Activated naive CD4-positive, alpha-beta T cell treated with anti-CD3 and anti-CD28 coated beads for 36 hours (primary cell): ENCODE measurements around the gene BMERB1. TPM values are rescaled to one million over a fixed set of nuclear protein-coding genes. Genes with fewer than 3 reads are reported as not detected.
"Not testable (repeated sequence)": the region's sequence is repeated elsewhere in the genome, so short reads cannot be mapped to it uniquely, and the experiment has no call there.

Experiments
- CTCF ChIA-PET: fragments of 350-600 bp; sonication (Branson Sonifier 250); formaldehyde crosslinking; loops from one replicate; lab custom pipeline; 2021; ENCODE audit warnings: antibody characterized with exemption; lab: Charles Lee
- DNase-seq: peaks from one replicate; pipeline ENCODE4 v3.0.0-alpha.2; 2020
- H3K27ac Mint-ChIP-seq: one replicate; pipeline ENCODE4 v1.8.0; 2021; ENCODE audit warnings: mild to moderate bottlenecking, mixed read lengths
- H3K27me3 Mint-ChIP-seq: one replicate; pipeline ENCODE4 v1.8.0; 2021; ENCODE audit warnings: low read depth, mixed read lengths
- H3K36me3 Mint-ChIP-seq: one replicate; pipeline ENCODE4 v1.8.0; 2021; ENCODE audit warnings: low read depth, mixed read lengths
- H3K4me1 Mint-ChIP-seq: one replicate; pipeline ENCODE4 v1.8.0; 2021; ENCODE audit warnings: low read depth, mixed read lengths
- H3K4me3 Mint-ChIP-seq: one replicate; pipeline ENCODE4 v1.8.0; 2021; ENCODE audit warnings: mild to moderate bottlenecking, moderate library complexity, mixed read lengths
- H3K9me3 Mint-ChIP-seq: one replicate; pipeline ENCODE4 v1.8.0; 2021; ENCODE audit warnings: mixed read lengths
- intact Hi-C: fragments of 100-400 bp; cut with micrococcal nuclease; formaldehyde crosslinking; loops from one replicate; pipeline ENCODE4 v1.15.1; 2023
- total RNA-seq, 2 experiments: library from RNA; stranded (reverse); gene quantifications; one replicate each; pipeline ENCODE4 v1.2.3, GENCODE V29; 2021

The BMERB1 gene
- total RNA-seq, 2 experiments from 2014 or later: 7.2 to 9.0 TPM

GRCh38 chr16:15403392-15403995, 30.9 kb upstream of the BMERB1 start:
- Mint-ChIP-seq H3K36me3 (no peaks in the 10 kb centered on the region), H3K27me3 (peaks cover 6% of the 10 kb centered on the region), H3K27ac (no peak overlapping the region)

GRCh38 chr16:15404091-15404490, 30.3 kb upstream of the BMERB1 start:
- CTCF ChIA-PET: not testable (repeated sequence)

More at GRCh38 chr16:15403392-15403995, 30.9 kb upstream of the BMERB1 start:
- DNase-seq: no peak
- H3K4me1 Mint-ChIP-seq: no peaks in the 10 kb centered on the region
- H3K4me3 Mint-ChIP-seq: no peak overlapping the region
- intact Hi-C loops: no loop called here
- H3K9me3 Mint-ChIP-seq: no peaks in the 10 kb centered on the region
- CTCF ChIA-PET: interaction anchor here (0.6 kb wide), 1 partner anchor 261 kb away, joined by 6 read pairs; no protein-coding TSS in a partner anchor

GRCh38 chr16:15404792-15405191, 29.6 kb upstream of the BMERB1 start:
- no peaks in the 10 kb centered on the region for H3K9me3 Mint-ChIP-seq
- intact Hi-C loops: no loop called here
- peaks cover 2% of the 10 kb centered on the region for H3K27me3 Mint-ChIP-seq
- H3K4me3 Mint-ChIP-seq: no peak overlapping the region
- CTCF ChIA-PET: no interaction called here
- no peak overlapping the region for H3K27ac Mint-ChIP-seq
- no peak for DNase-seq
- H3K4me1 Mint-ChIP-seq: no peaks in the 10 kb centered on the region
- no peaks in the 10 kb centered on the region for H3K36me3 Mint-ChIP-seq

More at GRCh38 chr16:15404091-15404490, 30.3 kb upstream of the BMERB1 start:
- H3K36me3 Mint-ChIP-seq, H3K27ac Mint-ChIP-seq, H3K4me1 Mint-ChIP-seq, H3K27me3 Mint-ChIP-seq, intact Hi-C loops, H3K4me3 Mint-ChIP-seq, H3K9me3 Mint-ChIP-seq, DNase-seq: not testable (repeated sequence)

- H3K4me1 Mint-ChIP-seq, H3K27ac Mint-ChIP-seq, CTCF ChIA-PET, H3K4me3 Mint-ChIP-seq, intact Hi-C loops, H3K9me3 Mint-ChIP-seq, H3K27me3 Mint-ChIP-seq, DNase-seq, H3K36me3 Mint-ChIP-seq: not testable (repeated sequence)
These were observed 26.6 kb upstream of the BMERB1 start for GRCh38 chr16:15407756-15408155.

- intact Hi-C loops, H3K27me3 Mint-ChIP-seq, H3K4me3 Mint-ChIP-seq, H3K4me1 Mint-ChIP-seq, CTCF ChIA-PET, H3K27ac Mint-ChIP-seq, H3K9me3 Mint-ChIP-seq, DNase-seq, H3K36me3 Mint-ChIP-seq: not testable (repeated sequence)
These were observed 24.9 kb upstream of the BMERB1 start for GRCh38 chr16:15409476-15409875.

GRCh38 chr16:15415511-15415985, 18.8 kb upstream of the BMERB1 start:
- CTCF ChIA-PET: no interaction called here
- Mint-ChIP-seq H3K27me3 (no peaks in the 10 kb centered on the region), H3K9me3 (no peaks in the 10 kb centered on the region), H3K27ac (no peak overlapping the region), H3K36me3 (no peaks in the 10 kb centered on the region), H3K4me1 (no peaks in the 10 kb centered on the region), H3K4me3 (no peak overlapping the region)
- DNase-seq: no peak
- intact Hi-C loops: no loop called here

- Mint-ChIP-seq H3K27ac (no peak overlapping the region), H3K36me3 (no peaks in the 10 kb centered on the region), H3K4me3 (no peak overlapping the region), H3K4me1 (no peaks in the 10 kb centered on the region), H3K27me3 (no peaks in the 10 kb centered on the region), H3K9me3 (no peaks in the 10 kb centered on the region)
- intact Hi-C loops: no loop called here
- CTCF ChIA-PET: no interaction called here
- DNase-seq: no peak
These were observed 17.2 kb upstream of the BMERB1 start for GRCh38 chr16:15417197-15417596.

GRCh38 chr16:15418206-15418605, 16.2 kb upstream of the BMERB1 start:
- no peak overlapping the region for H3K4me3 Mint-ChIP-seq
- intact Hi-C loops: no loop called here
- H3K4me1 Mint-ChIP-seq: no peaks in the 10 kb centered on the region
- H3K36me3 Mint-ChIP-seq: no peaks in the 10 kb centered on the region
- H3K27ac Mint-ChIP-seq: no peak overlapping the region
- H3K9me3 Mint-ChIP-seq: no peaks in the 10 kb centered on the region
- CTCF ChIA-PET: no interaction called here
- no peaks in the 10 kb centered on the region for H3K27me3 Mint-ChIP-seq
- DNase-seq: no peak

- H3K27me3 Mint-ChIP-seq, H3K4me1 Mint-ChIP-seq, H3K9me3 Mint-ChIP-seq, H3K36me3 Mint-ChIP-seq, CTCF ChIA-PET, DNase-seq, H3K27ac Mint-ChIP-seq, H3K4me3 Mint-ChIP-seq: not testable (repeated sequence)
- intact Hi-C loops: loop anchor here (10.0 kb wide), 1 partner anchor 773 kb away; no protein-coding TSS in a partner anchor
These were observed 12.7 kb upstream of the BMERB1 start for GRCh38 chr16:15421696-15422095.

- intact Hi-C loops: loop anchor here (10.0 kb wide), 1 partner anchor 773 kb away; no protein-coding TSS in a partner anchor
- no peak overlapping the region for H3K27ac Mint-ChIP-seq
- CTCF ChIA-PET: no interaction called here
- no peaks in the 10 kb centered on the region for H3K9me3 Mint-ChIP-seq
- H3K4me3 Mint-ChIP-seq: no peak overlapping the region
- no peak for DNase-seq
- no peaks in the 10 kb centered on the region for H3K27me3 Mint-ChIP-seq
- no peaks in the 10 kb centered on the region for H3K4me1 Mint-ChIP-seq
- H3K36me3 Mint-ChIP-seq: no peaks in the 10 kb centered on the region
These were observed 12.2 kb upstream of the BMERB1 start for GRCh38 chr16:15422222-15422621.

GRCh38 chr16:15425861-15426260, 8.5 kb upstream of the BMERB1 start:
- Mint-ChIP-seq H3K4me3 (no peak overlapping the region), H3K4me1 (peaks cover 3% of the 10 kb centered on the region), H3K27ac (no peak overlapping the region), H3K36me3 (no peaks in the 10 kb centered on the region), H3K9me3 (no peaks in the 10 kb centered on the region), H3K27me3 (no peaks in the 10 kb centered on the region)
- intact Hi-C loops: loop anchor here (10.0 kb wide), 1 partner anchor 769 kb away; no protein-coding TSS in a partner anchor
- no peak for DNase-seq
- CTCF ChIA-PET: interaction anchor here (0.8 to 2.4 kb wide), 3 partner anchors 13 to 125 kb away, joined by 3 to 6 read pairs (median 3); no protein-coding TSS in a partner anchor

- Mint-ChIP-seq H3K27ac (no peak overlapping the region), H3K4me1 (peaks cover 3% of the 10 kb centered on the region), H3K9me3 (no peaks in the 10 kb centered on the region), H3K27me3 (no peaks in the 10 kb centered on the region), H3K4me3 (no peak overlapping the region), H3K36me3 (no peaks in the 10 kb centered on the region)
- intact Hi-C loops: loop anchor here (1.0 to 10.0 kb wide), 4 partner anchors 124 to 768 kb away; partner anchors contain the start of gene MARF1
- CTCF ChIA-PET: interaction anchor here (0.8 to 2.4 kb wide), 5 partner anchors 25 to 298 kb away, joined by 3 to 6 read pairs (median 4); no protein-coding TSS in a partner anchor
- DNase-seq: no peak
These were observed 7.6 kb upstream of the BMERB1 start for GRCh38 chr16:15426796-15427195.
